HFFc6 (cell line): Measurements from ENCODE around the gene ARL14EPL. TPM values are rescaled to one million over a fixed set of nuclear protein-coding genes. Genes with fewer than 3 reads are reported as not detected.
A peak's percentile ranks its signal among the peaks of the same experiment; 100 is the strongest.

Source experiments
- DNase-seq: peaks from one replicate; pipeline ENCODE4 v3.0.0-alpha.2; 2018
- H3K27ac Mint-ChIP-seq: 2 replicates; pipeline ENCODE4 v1.8.0; 2020; ENCODE audit warnings: mild to moderate bottlenecking, mixed read lengths
- H3K27me3 Mint-ChIP-seq: 2 replicates; pipeline ENCODE4 v1.8.0; 2021; ENCODE audit warnings: mild to moderate bottlenecking, moderate library complexity, mixed read lengths; ENCODE audit not compliant: insufficient read depth
- H3K36me3 Mint-ChIP-seq: 2 replicates; pipeline ENCODE4 v1.8.0; 2021; ENCODE audit warnings: low read depth, mixed read lengths
- H3K4me1 Mint-ChIP-seq: 2 replicates; pipeline ENCODE4 v1.8.0; 2020; ENCODE audit warnings: low read depth, mixed read lengths
- H3K4me3 Mint-ChIP-seq: 2 replicates; pipeline ENCODE4 v1.8.0; 2020; ENCODE audit warnings: mild to moderate bottlenecking, moderate library complexity, mixed read lengths
- H3K9me3 Mint-ChIP-seq: 2 replicates; pipeline ENCODE4 v1.8.0; 2020; ENCODE audit warnings: mild to moderate bottlenecking, mixed read lengths
- total RNA-seq, 6 experiments: library from RNA; stranded (reverse); fragmentation: NEBNext Ultra II Directional; extraction: Animal tissue kit (Norgen Biotek cat#: 25700); gene quantifications; 2 replicates in 1 of 6; 3 replicates in 5 of 6; pipeline ENCODE4 v1.2.3, GENCODE V29; 2021
- TF ChIP-seq, protein P1 (sequence below): fragments of 200-600 bp; sonication (generic); IDR thresholded peaks from 2 replicates; pipeline ENCODE4 v1.5.0; 2021; ENCODE audit warnings: antibody characterized with exemption, mild to moderate bottlenecking

The ARL14EPL gene
- total RNA-seq, 6 experiments from 2014 or later, result not detected

GRCh38 chr5:116013207-116013785 is 19.0 kb upstream of the ARL14EPL start:
- Mint-ChIP-seq H3K9me3 (no peaks in the 10 kb centered on the region), H3K36me3 (no peaks in the 10 kb centered on the region), H3K27me3 (peaks cover 2% of the 10 kb centered on the region; the same call in 1 of the 2 replicates), H3K4me3 (no peak overlapping the region), H3K27ac (no peak overlapping the region), H3K4me1 (peaks cover 7% of the 10 kb centered on the region)
- TF ChIP-seq, protein P1, sequence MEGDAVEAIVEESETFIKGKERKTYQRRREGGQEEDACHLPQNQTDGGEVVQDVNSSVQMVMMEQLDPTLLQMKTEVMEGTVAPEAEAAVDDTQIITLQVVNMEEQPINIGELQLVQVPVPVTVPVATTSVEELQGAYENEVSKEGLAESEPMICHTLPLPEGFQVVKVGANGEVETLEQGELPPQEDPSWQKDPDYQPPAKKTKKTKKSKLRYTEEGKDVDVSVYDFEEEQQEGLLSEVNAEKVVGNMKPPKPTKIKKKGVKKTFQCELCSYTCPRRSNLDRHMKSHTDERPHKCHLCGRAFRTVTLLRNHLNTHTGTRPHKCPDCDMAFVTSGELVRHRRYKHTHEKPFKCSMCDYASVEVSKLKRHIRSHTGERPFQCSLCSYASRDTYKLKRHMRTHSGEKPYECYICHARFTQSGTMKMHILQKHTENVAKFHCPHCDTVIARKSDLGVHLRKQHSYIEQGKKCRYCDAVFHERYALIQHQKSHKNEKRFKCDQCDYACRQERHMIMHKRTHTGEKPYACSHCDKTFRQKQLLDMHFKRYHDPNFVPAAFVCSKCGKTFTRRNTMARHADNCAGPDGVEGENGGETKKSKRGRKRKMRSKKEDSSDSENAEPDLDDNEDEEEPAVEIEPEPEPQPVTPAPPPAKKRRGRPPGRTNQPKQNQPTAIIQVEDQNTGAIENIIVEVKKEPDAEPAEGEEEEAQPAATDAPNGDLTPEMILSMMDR, result no peak
- DNase-seq, result no peak

DNA sequence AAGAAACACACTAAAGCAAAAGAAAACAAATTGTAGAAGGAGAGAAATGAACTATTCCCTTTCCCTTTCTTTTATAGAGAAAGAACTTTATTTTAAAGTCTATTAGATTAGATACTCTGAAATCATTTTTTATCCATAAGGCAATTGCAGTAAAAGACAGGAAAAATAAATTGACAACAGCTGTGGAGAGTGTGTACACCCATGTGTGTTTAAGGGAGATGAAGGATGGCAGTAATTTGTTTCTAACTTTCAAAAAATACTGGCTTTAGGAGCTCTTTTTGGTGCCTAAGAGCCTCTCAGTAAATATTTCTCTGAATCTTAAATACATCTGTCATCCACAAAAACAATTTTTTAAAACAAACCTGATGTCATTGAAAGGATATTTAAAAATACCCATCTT is 18.3 kb upstream of the ARL14EPL start:
- no peaks in the 10 kb centered on the region for H3K36me3 Mint-ChIP-seq
- no peak overlapping the region for H3K27ac Mint-ChIP-seq
- no peak overlapping the region for H3K4me3 Mint-ChIP-seq
- peaks cover 2% of the 10 kb centered on the region; the same call in 1 of the 2 replicates for H3K27me3 Mint-ChIP-seq
- peaks cover 7% of the 10 kb centered on the region for H3K4me1 Mint-ChIP-seq
- no peak for DNase-seq
- TF ChIP-seq, protein P1, result no peak
- no peaks in the 10 kb centered on the region for H3K9me3 Mint-ChIP-seq

- Mint-ChIP-seq H3K9me3 (no peaks in the 10 kb centered on the region), H3K27ac (no peak overlapping the region), H3K36me3 (no peaks in the 10 kb centered on the region), H3K4me1 (no peaks in the 10 kb centered on the region), H3K27me3 (peaks cover 2% of the 10 kb centered on the region), H3K4me3 (no peak overlapping the region)
- TF ChIP-seq, protein P1, result peak; percentile 50
- DNase-seq, result no peak
Observed at GRCh38 chr5:116023619-116024018, 8.7 kb upstream of the ARL14EPL start.

DNA sequence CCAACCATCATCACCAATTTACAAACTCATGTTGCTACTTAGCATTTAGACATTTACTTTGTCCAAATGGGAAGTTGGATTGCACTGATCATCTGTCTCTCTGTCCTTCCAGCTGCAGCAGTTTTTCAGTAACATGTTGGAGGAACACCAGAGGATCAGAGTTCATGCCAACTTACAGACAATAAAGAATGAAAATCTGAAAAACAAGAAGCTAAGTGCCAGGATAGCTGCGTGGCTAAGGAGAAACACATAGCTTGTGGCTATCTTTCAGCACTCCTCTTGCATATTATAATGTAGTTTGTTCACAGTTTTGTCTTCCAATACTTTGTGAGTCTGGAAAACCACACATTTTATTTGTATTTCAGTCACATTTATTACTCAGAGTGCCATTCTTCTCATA is 6.4 kb upstream of the ARL14EPL start:
- TF ChIP-seq, protein P1, result no peak
- Mint-ChIP-seq H3K27me3 (peaks cover 2% of the 10 kb centered on the region), H3K9me3 (no peaks in the 10 kb centered on the region), H3K4me1 (peaks cover under 1% of the 10 kb centered on the region; the same call in 1 of the 2 replicates), H3K4me3 (no peak overlapping the region), H3K36me3 (no peaks in the 10 kb centered on the region), H3K27ac (no peak overlapping the region)
- no peak for DNase-seq

- TF ChIP-seq, protein P1, result no peak
- Mint-ChIP-seq H3K4me3 (no peak overlapping the region), H3K4me1 (peaks cover 16% of the 10 kb centered on the region), H3K9me3 (no peaks in the 10 kb centered on the region), H3K36me3 (no peaks in the 10 kb centered on the region), H3K27me3 (peaks cover 6% of the 10 kb centered on the region; the same call in 1 of the 2 replicates), H3K27ac (no peak overlapping the region)
- DNase-seq, result no peak
Observed at GRCh38 chr5:116032991-116033390, 719 bp downstream of the ARL14EPL start.

- TF ChIP-seq, protein P1, result no peak
- no peak overlapping the region for H3K27ac Mint-ChIP-seq
- H3K9me3 Mint-ChIP-seq, result no peaks in the 10 kb centered on the region
- H3K4me3 Mint-ChIP-seq, result no peak overlapping the region
- no peak for DNase-seq
- peaks cover 16% of the 10 kb centered on the region for H3K4me1 Mint-ChIP-seq
- H3K36me3 Mint-ChIP-seq, result no peaks in the 10 kb centered on the region
- H3K27me3 Mint-ChIP-seq, result peaks cover 12% of the 10 kb centered on the region
Observed at GRCh38 chr5:116035123-116035522, 2.9 kb downstream of the ARL14EPL start.
